HepG2 (cell line): Measurements from ENCODE around the gene GSS. TPM values are rescaled to one million over a fixed set of nuclear protein-coding genes. Genes with fewer than 3 reads are reported as not detected.

ENCODE experiments used
- AKNA ChIP-seq: sonication (generic); formaldehyde crosslinking; IDR thresholded peaks from 2 replicates; pipeline ENCODE4 v1.4.0; 2020; ENCODE audit warnings: missing genetic modification reagents, borderline replicate concordance
- CCDC6 ChIP-seq: sonication (generic); formaldehyde crosslinking; IDR thresholded peaks from 2 replicates; pipeline ENCODE4 v1.8.1; 2022; ENCODE audit warnings: mild to moderate bottlenecking, missing genetic modification reagents, moderate library complexity
- DBP ChIP-seq: sonication (generic); formaldehyde crosslinking; IDR thresholded peaks from 2 replicates; pipeline ENCODE4 v1.4.0; 2020; ENCODE audit warnings: missing genetic modification reagents; ENCODE audit errors: not compliant biosample characterization
- HOXA3 ChIP-seq: sonication (generic); formaldehyde crosslinking; IDR thresholded peaks from 2 replicates; pipeline ENCODE4 v1.5.0; 2020; ENCODE audit warnings: missing genetic modification reagents
- PAX8 ChIP-seq: sonication (generic); formaldehyde crosslinking; IDR thresholded peaks from 2 replicates; pipeline ENCODE4 v1.8.0; 2022; ENCODE audit warnings: mild to moderate bottlenecking, missing genetic modification reagents, borderline replicate concordance
- ZFP91 ChIP-seq: sonication (generic); formaldehyde crosslinking; IDR thresholded peaks from 2 replicates; pipeline ENCODE4 v1.9.0; 2022; ENCODE audit warnings: missing genetic modification reagents, mild to moderate bottlenecking, borderline replicate concordance
- ZHX2 ChIP-seq, 2 experiments: sonication (generic) in 1 of 2; formaldehyde crosslinking in 1 of 2; IDR thresholded peaks; 2 replicates each; pipeline versions ENCODE4 v1.6.1 to v1.9.0; 2014 to 2022; ENCODE audit warnings: antibody characterized with exemption in 1 of 2, borderline replicate concordance in 1 of 2, inconsistent platforms in 1 of 2, low read depth in 1 of 2, missing genetic modification reagents in 1 of 2
- polyA plus RNA-seq, 8 experiments: library from polyadenylated mRNA; depleted of rRNA in 3 of 8; stranded (reverse) in 7 of 8; unstranded in 1 of 8; fragments of >200 nt; fragmentation: Illumina TruSeq in 4 of 8; extraction: Trizol in 4 of 8; gene quantifications; 2 replicates each; pipeline versions ENCODE4 v1.2.1 to v1.2.3, GENCODE V29; 2011 to 2016; ENCODE audit warnings: low read depth in 4 of 8, missing spikeins in 1 of 8, mixed read lengths in 1 of 8; ENCODE audit not compliant: insufficient read depth in 1 of 8
- total RNA-seq, 5 experiments: library from RNA; depleted of rRNA; stranded (reverse); fragments of >200 nt; fragmentation: Illumina TruSeq; extraction: Trizol; gene quantifications; 2 replicates each; pipeline ENCODE4 v1.2.3, GENCODE V29; 2016; ENCODE audit warnings: low read depth in 1 of 5
- TF ChIP-seq, protein P1 (sequence below): sonication (generic); formaldehyde crosslinking; IDR thresholded peaks from 2 replicates; pipeline ENCODE4 v1.8.0; 2022; ENCODE audit warnings: mild to moderate bottlenecking, missing genetic modification reagents, borderline replicate concordance
- TF ChIP-seq, protein P2 (sequence below): sonication (generic); formaldehyde crosslinking; IDR thresholded peaks from 2 replicates; pipeline ENCODE4 v1.8.0; 2022; ENCODE audit warnings: missing genetic modification reagents, mild to moderate bottlenecking, inconsistent platforms, borderline replicate concordance

The GSS gene
- total and polyA plus RNA-seq, 2 of the 13 experiments (the other 11 are each of a cell fraction or from before 2014, with no cell fraction given) = 80.1 to 102 TPM

GRCh38 chr20:34998331-34998950 lies 42.8 kb upstream of the GSS start (continued):
- TF ChIP-seq ZHX2 (IDR thresholded peaks at IDR 0.05; ENCODE audit: low read depth) (no peak), ZHX2 (CRISPR knock-in tag; IDR thresholded peaks at IDR 0.05; ENCODE audit: borderline replicate concordance) (no peak), ZFP91 (CRISPR knock-in tag) (peak; percentile 12; the same call in 1 of the 2 replicates), HOXA3 (CRISPR knock-in tag) (0 out of 2 replicates have a peak, but pooled peaks have one; percentile 4), DBP (no peak), PAX8 (CRISPR knock-in tag) (no peak), AKNA (CRISPR knock-in tag) (no peak), CCDC6 (no peak)
- TF ChIP-seq, protein P1, sequence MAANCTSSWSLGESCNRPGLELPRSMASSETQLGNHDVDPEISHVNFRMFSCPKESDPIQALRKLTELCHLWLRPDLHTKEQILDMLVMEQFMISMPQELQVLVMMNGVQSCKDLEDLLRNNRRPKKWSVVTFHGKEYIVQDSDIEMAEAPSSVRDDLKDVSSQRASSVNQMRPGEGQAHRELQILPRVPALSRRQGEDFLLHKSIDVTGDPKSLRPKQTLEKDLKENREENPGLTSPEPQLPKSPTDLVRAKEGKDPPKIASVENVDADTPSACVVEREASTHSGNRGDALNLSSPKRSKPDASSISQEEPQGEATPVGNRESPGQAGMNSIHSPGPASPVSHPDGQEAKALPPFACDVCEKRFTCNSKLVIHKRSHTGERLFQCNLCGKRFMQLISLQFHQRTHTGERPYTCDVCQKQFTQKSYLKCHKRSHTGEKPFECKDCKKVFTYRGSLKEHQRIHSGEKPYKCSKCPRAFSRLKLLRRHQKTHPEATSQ (CRISPR knock-in tag) = no peak
- TF ChIP-seq, protein P2, sequence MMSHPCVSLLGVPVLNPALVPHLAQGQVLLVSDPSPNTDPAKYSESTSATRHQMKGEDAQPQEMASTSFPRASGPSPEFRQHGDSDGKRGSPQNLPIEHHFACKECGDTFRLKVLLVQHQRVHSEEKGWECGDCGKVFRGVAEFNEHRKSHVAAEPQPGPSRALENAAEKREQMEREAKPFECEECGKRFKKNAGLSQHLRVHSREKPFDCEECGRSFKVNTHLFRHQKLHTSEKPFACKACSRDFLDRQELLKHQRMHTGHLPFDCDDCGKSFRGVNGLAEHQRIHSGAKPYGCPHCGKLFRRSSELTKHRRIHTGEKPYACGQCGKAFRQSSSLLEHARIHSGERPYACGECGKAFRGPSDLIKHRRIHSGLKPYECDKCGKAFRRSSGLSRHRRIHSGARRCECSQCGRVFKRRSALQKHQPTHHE (CRISPR knock-in tag) = no peak
